Superior temporal gyrus (tissue), 1 donor: ENCODE data around the gene ARHGAP28.
"Not testable (repeated sequence)": the region's sequence is repeated elsewhere in the genome, so short reads cannot be mapped to it uniquely, and the experiment has no call there.

Experiments used
- DNase-seq: peaks from one replicate; pipeline ENCODE4 v3.0.0-alpha.2; 2016; ENCODE audit errors: extremely low spot score

Gene ARHGAP28

GRCh38 chr18:6776188-6776587, 46.7 kb downstream of the ARHGAP28 start:
- no peak for DNase-seq

DNA sequence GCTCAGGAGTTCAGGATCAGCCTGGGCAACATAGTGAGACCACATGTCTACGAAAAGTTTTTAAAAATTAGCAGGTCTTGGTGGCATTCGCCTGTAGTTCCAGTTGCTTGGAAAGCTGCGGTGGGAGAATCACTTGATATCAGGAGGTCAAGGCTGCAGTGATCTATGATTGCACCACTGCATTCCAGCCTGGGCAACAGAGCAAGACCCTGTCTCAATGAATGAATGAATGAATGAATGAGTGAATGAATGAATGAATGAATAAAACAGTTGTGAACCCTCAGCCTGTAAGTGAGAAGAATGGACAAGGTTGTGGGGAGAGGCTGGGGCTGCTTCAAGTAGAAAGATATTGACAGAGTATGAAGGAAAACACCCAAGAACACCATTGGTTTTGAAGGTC, 48.0 kb downstream of the ARHGAP28 start:
- no peak for DNase-seq

DNA sequence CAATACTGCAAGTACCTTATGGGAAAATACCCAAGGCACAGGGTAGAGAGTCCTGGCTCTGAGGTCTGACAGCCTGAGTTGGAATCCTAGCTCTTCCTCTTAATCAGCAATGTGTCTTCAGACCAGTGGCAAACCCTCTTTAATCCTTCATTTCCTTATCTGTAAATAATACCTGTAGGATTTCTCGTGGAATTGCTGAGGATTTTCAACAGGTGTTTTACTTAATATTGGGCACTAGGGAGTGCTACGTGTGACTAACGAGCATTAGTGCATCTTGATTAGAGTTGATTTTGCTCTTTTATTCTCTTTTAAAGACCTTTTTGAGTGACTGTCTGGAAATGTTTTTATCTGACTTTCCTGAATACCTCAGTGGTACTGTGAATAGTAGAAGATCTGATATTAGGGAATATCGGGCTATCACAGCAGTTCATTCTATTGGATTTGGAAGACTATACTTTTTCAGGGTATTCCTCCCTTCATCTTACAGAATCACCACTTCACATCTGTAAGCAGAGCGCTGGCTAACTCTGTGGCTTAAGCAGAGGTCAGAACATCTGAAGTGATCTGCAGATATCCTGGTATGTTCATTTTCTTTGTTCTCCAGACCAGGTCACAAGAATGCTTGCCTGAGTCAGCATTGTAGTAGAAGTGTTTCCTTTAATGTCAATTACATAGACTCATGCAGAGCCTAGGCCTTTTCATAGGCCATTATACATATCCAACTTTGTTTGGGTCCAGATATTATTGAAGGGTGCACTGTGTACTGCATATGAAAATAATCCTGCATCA, 49.1 kb downstream of the ARHGAP28 start:
- no peak for DNase-seq

DNA sequence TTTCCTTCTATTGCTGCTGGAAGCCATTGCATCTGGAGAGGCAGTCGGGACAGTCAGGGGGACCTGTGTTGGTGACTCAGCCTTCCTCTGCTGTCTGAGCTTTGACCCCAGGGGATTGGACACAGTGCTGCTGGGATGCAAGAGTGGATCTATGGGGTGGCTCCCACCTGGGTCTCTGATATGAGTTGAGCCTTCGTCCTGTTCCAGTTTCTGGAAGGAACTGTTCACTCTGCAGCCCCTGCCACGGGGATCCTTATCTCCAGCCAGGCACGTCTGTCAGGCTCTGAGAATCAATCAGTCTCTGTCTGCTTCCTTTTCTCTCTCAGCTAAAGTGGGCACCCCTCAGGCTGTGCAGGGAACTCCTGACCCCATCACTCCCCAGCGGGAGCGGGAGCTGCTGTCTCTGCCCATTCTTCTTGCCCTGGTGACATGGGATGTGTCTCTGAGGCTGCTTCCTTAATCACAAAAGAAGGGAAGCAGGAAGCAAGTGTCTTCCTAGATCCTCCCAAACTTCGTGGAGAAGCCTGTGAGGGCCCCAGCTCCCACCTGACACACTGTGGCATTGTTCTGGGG, 51.7 kb downstream of the ARHGAP28 start:
- DNase-seq = no peak

DNA sequence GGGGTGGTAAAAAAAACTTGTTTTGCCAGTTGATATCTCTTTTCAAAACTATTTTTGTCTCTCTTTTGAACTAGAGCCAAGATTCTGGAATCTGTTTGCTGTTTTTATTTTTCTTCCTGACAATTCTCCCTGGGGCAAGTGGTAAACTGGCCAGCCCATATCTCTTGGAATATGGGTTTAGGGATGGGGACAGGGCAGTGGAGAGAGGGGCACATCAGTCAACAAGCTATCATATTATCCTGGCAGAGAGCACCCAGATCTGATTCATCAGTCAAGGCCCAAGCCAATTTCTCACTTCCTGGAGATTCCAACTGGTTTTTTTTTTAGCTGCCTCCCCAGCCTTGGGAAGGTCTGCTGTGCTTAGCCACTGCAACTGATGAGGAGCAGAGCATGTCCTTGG, 52.3 kb downstream of the ARHGAP28 start:
- peak; percentile 33 for DNase-seq

- no peak for DNase-seq
Measured at GRCh38 chr18:6782861-6783260, 53.3 kb downstream of the ARHGAP28 start.

- DNase-seq = no peak
Measured at GRCh38 chr18:6784046-6784445, 54.5 kb downstream of the ARHGAP28 start.

- no peak for DNase-seq
Measured at GRCh38 chr18:6785001-6785400, 55.5 kb downstream of the ARHGAP28 start.

DNA sequence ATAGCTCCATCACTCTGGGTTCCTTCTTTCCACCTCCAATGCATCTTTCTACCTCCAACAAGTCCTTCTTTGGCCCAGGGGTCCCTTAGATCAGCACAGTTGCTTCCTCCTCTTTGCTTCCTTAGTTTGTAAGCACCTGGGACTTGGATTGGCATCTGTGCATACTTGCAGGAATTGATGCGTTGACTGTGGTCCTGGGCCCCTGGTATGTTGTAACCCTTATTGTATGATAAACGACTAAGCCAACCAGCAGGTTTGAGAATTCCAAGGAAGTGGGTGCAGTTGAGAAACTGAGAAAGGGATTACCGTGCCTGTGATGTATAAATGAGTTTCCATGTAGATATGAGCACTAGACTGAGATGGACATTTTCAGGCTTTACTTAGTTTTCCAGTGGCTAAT, 55.9 kb downstream of the ARHGAP28 start:
- no peak for DNase-seq

GRCh38 chr18:6792391-6792790, 62.9 kb downstream of the ARHGAP28 start:
- no peak for DNase-seq

DNA sequence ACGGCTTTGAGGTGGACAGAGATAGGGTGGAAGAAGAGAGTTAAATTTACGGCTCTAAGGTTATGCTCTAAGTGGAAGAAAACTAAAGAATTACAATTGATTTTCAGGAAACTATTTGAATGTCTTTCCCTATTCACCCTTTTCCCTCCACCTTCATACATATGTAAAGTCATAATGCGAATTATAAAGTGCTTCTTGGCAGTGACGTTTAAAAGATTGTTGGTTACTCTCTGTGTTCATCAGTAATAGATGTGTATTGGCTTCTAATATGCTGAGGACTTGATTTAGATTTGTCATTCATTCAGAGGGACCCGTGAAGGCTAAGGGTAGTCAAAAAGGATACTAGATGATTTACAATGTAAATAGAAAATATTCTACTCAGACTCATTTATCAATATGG, 63.9 kb downstream of the ARHGAP28 start:
- DNase-seq = no peak

- no peak for DNase-seq
Measured at GRCh38 chr18:6793986-6794385, 64.5 kb downstream of the ARHGAP28 start.

DNA sequence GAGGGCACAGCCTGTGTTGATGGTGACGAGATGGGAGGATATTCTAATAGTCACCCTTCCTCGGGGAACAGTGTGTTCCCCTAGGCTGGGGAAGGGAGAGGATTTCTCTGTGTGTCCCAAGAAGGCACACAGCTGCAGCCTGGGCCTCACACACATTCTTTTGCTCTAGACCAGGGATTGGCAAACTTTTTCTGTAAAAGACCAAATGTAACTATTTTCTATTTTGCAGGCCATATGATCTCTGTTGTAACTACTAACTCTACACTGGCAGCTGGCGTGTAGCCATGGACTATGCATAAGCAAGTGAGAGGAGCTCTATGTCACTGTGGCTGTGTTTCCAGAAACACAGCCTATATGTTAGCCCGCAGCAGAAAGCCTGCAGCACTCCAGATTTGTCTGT, 65.8 kb downstream of the ARHGAP28 start:
- DNase-seq = no peak

GRCh38 chr18:6796511-6796910, 67.0 kb downstream of the ARHGAP28 start:
- DNase-seq = no peak

- DNase-seq = no peak
Measured at GRCh38 chr18:6797171-6797570, 67.7 kb downstream of the ARHGAP28 start.

DNA sequence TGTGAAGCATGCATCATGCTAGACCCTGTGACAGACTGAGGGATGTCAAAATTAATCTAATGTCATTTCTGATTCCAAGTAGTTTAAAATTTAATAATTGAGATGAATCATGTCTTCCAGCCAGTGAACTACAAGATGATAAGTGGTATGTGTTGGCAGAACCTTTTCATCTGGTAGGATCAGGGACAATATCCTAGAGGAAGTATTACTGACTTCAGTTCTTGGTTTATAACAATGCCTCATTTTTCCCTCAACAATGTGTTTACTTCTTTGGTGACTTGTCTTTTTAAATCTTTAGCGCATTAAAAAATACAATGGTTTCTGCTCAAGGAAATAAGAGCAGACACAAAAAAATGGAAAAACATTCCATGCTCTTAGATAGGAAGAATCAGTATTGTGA, 69.4 kb downstream of the ARHGAP28 start:
- no peak for DNase-seq

DNA sequence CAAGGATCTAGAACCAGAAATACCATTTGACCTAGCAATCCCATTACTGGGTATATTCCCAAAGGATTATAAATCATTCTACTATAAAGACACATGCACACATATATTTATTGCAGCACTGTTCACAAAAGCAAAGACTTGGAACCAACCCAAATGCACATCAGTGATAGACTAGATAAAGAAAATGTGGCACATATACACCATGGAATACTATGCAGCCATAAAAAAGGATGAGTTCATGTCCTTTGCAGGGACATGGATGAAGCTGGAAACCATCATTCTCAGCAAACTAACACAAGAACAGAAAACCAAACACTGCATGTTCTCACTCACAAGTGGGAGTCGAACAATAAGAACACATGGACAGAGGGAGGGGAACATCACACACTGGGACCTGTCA, 70.8 kb downstream of the ARHGAP28 start:
- DNase-seq = not testable (repeated sequence)

- DNase-seq = no peak
Measured at GRCh38 chr18:6807515-6808257, 78.2 kb downstream of the ARHGAP28 start.

DNA sequence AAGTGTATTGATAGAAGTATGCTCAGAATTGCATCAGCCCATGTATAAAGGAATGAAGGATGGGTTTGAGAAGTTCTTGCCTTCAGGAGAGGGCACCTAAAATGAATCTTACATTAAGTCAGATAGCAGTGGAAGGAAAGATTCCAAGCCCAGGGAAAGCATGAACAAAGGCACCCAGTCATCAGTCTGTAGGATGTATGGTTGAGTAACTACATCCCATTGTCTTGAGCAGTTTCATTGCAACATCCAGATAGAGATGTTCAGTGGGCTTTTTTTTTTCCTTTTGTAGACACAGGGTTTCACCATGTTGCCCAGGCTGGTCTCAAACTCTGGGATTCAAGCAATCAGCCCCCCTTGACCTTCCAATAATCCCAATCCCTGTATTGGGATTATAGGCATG, 80.7 kb downstream of the ARHGAP28 start:
- no peak for DNase-seq

DNA sequence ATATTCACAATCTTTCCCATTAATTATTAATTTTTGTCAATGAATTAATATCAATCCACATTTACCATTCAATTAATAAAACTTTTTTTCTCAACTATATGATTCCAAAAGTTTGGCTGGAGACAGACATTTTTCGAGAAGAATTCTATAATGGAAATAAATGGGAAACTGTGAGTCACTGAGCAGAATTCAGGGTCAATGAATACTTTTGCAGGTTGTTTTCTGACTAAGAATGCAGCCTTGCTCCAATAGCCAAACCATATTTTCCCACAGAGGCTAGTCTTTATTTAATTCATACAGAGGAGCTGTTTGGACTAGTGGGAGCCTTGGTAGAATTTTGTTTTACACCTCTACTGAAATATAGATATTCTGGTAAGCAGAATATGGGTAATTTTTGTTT, 82.3 kb downstream of the ARHGAP28 start:
- DNase-seq = no peak

- DNase-seq = no peak
Measured at GRCh38 chr18:6814882-6815425, 85.4 kb downstream of the ARHGAP28 start.

DNA sequence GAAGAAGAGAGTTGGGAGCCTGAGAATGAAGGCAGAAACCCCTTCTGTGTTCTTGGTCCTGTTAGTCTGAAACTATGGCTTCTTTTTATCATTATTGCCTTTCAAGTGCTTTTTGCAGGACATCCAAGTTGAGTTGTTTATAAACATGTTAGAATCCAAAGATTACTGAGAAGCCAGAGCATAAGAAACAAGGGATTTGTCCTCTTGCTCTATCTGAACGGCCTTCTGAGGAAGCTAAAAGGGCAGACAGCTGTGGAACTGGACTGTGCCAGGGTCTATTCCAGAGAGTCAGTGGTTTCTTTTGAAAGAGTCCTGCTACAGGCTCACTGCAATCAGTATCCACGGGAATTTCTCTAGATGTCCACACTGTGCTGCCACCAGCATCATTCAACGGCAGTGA, 86.6 kb downstream of the ARHGAP28 start:
- no peak for DNase-seq

GRCh38 chr18:6819332-6819731, 89.8 kb downstream of the ARHGAP28 start:
- DNase-seq = no peak
